Measurements from ENCODE around the gene TOR2A.
"Not testable (repeated sequence)": the region's sequence is repeated elsewhere in the genome, so short reads cannot be mapped to it uniquely, and the experiment has no call there.

The TOR2A gene

GRCh38 chr9:127734747-127735529, at the start of gene TOR2A:
TSS of gene TOR2A (minus strand) at chr9:127735294. CDS start at chr9:127735270, 24 bp downstream.
- peak; percentile 96 for DNase-seq

GRCh38 chr9:127783111-127784008, 48.3 kb upstream of the TOR2A start:
- no peak for DNase-seq

GRCh38 chr9:127781806-127782205, 46.7 kb upstream of the TOR2A start:
- no peak for DNase-seq

GRCh38 chr9:127780909-127781308, 45.8 kb upstream of the TOR2A start:
- DNase-seq = not testable (repeated sequence)

- DNase-seq = no peak
Observed at GRCh38 chr9:127780126-127780885, 45.2 kb upstream of the TOR2A start.

GRCh38 chr9:127779136-127779981, 44.3 kb upstream of the TOR2A start:
- no peak for DNase-seq

- no peak for DNase-seq
Observed at GRCh38 chr9:127778280-127779135, 43.4 kb upstream of the TOR2A start, which contains the start of gene SH2D3C. TSS of gene SH2D3C (minus strand) at chr9:127778666. CDS start at chr9:127778627, 39 bp downstream.

GRCh38 chr9:127777368-127777980, 42.4 kb upstream of the TOR2A start:
- no peak for DNase-seq

GRCh38 chr9:127776924-127777289, 41.8 kb upstream of the TOR2A start:
- DNase-seq = no peak

GRCh38 chr9:127776195-127776923, 41.3 kb upstream of the TOR2A start:
- no peak for DNase-seq

- no peak for DNase-seq
Observed at GRCh38 chr9:127773981-127774380, 38.9 kb upstream of the TOR2A start.

GRCh38 chr9:127773272-127773671, 38.2 kb upstream of the TOR2A start:
- no peak for DNase-seq

- DNase-seq = no peak
Observed at GRCh38 chr9:127772603-127773002, 37.5 kb upstream of the TOR2A start.

GRCh38 chr9:127771570-127772189, 36.6 kb upstream of the TOR2A start:
- no peak for DNase-seq

GRCh38 chr9:127770905-127771569, 35.9 kb upstream of the TOR2A start:
- DNase-seq = peak; percentile 97

GRCh38 chr9:127770583-127770904, 35.5 kb upstream of the TOR2A start:
- no peak for DNase-seq

GRCh38 chr9:127769929-127770582, 35.0 kb upstream of the TOR2A start:
- no peak for DNase-seq

GRCh38 chr9:127769101-127769500, 34.0 kb upstream of the TOR2A start:
- no peak for DNase-seq

Data from HCEC 1CT (cell line).